K562 (cell line): ENCODE measurements around the gene GRHPR. TPM values are rescaled to one million over a fixed set of nuclear protein-coding genes. Genes with fewer than 3 reads are reported as not detected.

Experiments used
- AFF4 ChIP-seq: sonication (generic); formaldehyde crosslinking; IDR thresholded peaks from 2 replicates; pipeline ENCODE4 v1.8.0; 2023; ENCODE audit warnings: mild to moderate bottlenecking, missing genetic modification reagents
- ATF7 ChIP-seq: fragments of 450-650 bp; IDR thresholded peaks from 2 replicates; pipeline ENCODE4 v1.7.1; 2014; ENCODE audit warnings: mild to moderate bottlenecking, moderate library complexity
- BRCA1 ChIP-seq, 2 experiments: fragments of 450-650 bp in 1 of 2; sonication (generic) in 1 of 2; formaldehyde crosslinking in 1 of 2; IDR thresholded peaks; 2 replicates each; pipeline versions ENCODE4 v1.5.0 to v1.6.1; 2017 to 2020; ENCODE audit warnings: mild to moderate bottlenecking in 1 of 2, missing genetic modification reagents in 1 of 2
- CAMTA2 ChIP-seq: fragments of 250-450 bp; sonication (Bioruptor Pico); conservative IDR thresholded peaks from 2 replicates; pipeline ENCODE4 v1.5.1; 2022
- CHCHD3 ChIP-seq: fragments of 250-450 bp; sonication (Bioruptor Pico); IDR thresholded peaks from 2 replicates; pipeline ENCODE4 v2.1.2; 2022; ENCODE audit warnings: mild to moderate bottlenecking
- ETV5 ChIP-seq: sonication (generic); formaldehyde crosslinking; IDR thresholded peaks from 2 replicates; pipeline ENCODE4 v1.4.0; 2020; ENCODE audit warnings: low read depth, mild to moderate bottlenecking, missing genetic modification reagents
- HDAC2 ChIP-seq: fragments of 450-650 bp; IDR thresholded peaks from 2 replicates; pipeline ENCODE4 v1.6.1; 2016; ENCODE audit warnings: mild to moderate bottlenecking
- MLLT1 ChIP-seq, 2 experiments: fragments of 450-650 bp; IDR thresholded peaks; 2 replicates each; pipeline ENCODE4 v1.6.1; 2016
- MLX ChIP-seq, 2 experiments: fragments of 450-650 bp in 1 of 2; sonication (generic) in 1 of 2; formaldehyde crosslinking; conservative IDR thresholded peaks; 2 replicates each; pipeline versions ENCODE4 v1.4.0 to v1.8.1; 2020 to 2022; ENCODE audit warnings: mild to moderate bottlenecking in 1 of 2, missing genetic modification reagents in 1 of 2
- PHF20 ChIP-seq: fragments of 450-650 bp; IDR thresholded peaks from 2 replicates; pipeline ENCODE4 v1.6.1; 2018; ENCODE audit not compliant: partially characterized antibody
- POLR2B ChIP-seq: fragments of 450-650 bp; IDR thresholded peaks from 2 replicates; pipeline ENCODE4 v1.6.1; 2018; ENCODE audit warnings: low read depth; ENCODE audit not compliant: partially characterized antibody
- STAT6 ChIP-seq: sonication (generic); formaldehyde crosslinking; IDR thresholded peaks from 2 replicates; pipeline ENCODE4 v1.8.1; 2023; ENCODE audit warnings: mild to moderate bottlenecking, missing genetic modification reagents
- YY1 ChIP-seq, 3 experiments: IDR thresholded peaks; 2 replicates each; pipeline ENCODE4 v1.6.1; 2011; ENCODE audit warnings: low read length in 2 of 3, mild to moderate bottlenecking in 2 of 3, moderate library complexity in 2 of 3, borderline replicate concordance in 1 of 3, control low read depth in 1 of 3, low read depth in 1 of 3; ENCODE audit not compliant: insufficient read depth in 3 of 3, insufficient replicate concordance in 2 of 3, control insufficient read depth in 1 of 3, insufficient read length in 1 of 3; ENCODE audit errors: extremely low read depth in 1 of 3
- ZNF12 ChIP-seq: sonication (generic); formaldehyde crosslinking; IDR thresholded peaks from 2 replicates; pipeline ENCODE4 v1.4.0; 2020; ENCODE audit warnings: mild to moderate bottlenecking, missing genetic modification reagents
- ZNF324 ChIP-seq: fragments of 250-450 bp; sonication (Bioruptor Pico); IDR thresholded peaks from 2 replicates; pipeline ENCODE4 v1.4.0; 2020; ENCODE audit warnings: mild to moderate bottlenecking
- ZNF586 ChIP-seq: fragments of 450-650 bp; formaldehyde crosslinking; conservative IDR thresholded peaks from 2 replicates; pipeline ENCODE4 v1.4.0; 2020; ENCODE audit warnings: mild to moderate bottlenecking, moderate library complexity
- polyA plus RNA-seq, 8 experiments: library from polyadenylated mRNA; depleted of rRNA in 4 of 8; stranded (reverse) in 5 of 8; unstranded in 3 of 8; fragments of >200 nt; fragmentation: Nextera tagmentation in 2 of 8; fragmentation: Illumina TruSeq in 1 of 8; extraction: Ambion mirVana in 2 of 8; extraction: Trizol in 1 of 8; gene quantifications; 2 replicates each; pipeline versions ENCODE4 v1.2.1 to v1.2.3, GENCODE V29; 2011 to 2014; ENCODE audit warnings: inconsistent platforms in 1 of 8, missing spikeins in 1 of 8
- total RNA-seq, 7 experiments: library from RNA; depleted of rRNA in 6 of 7; stranded (reverse); fragments of >200 nt in 6 of 7; fragmentation: Illumina TruSeq in 2 of 7; extraction: Trizol in 2 of 7; gene quantifications; 2 replicates each; pipeline versions ENCODE4 v1.2.1 to v1.2.3, GENCODE V29; 2011 to 2021; ENCODE audit warnings: low replicate concordance in 1 of 7

The GRHPR gene
- total and polyA plus RNA-seq, 9 of the 15 experiments (the other 6 are each of a cell fraction or from before 2014, with no cell fraction given) = 38.9 to 144 (median 120) TPM

- peak; percentile 85 for TF ChIP-seq AFF4
- peak in 2 of 3 experiments; percentile 39 to 81 for TF ChIP-seq YY1 (IDR thresholded peaks at IDR 0.05; ENCODE audit: borderline replicate concordance in 1 of 3, control insufficient read depth in 1 of 3, extremely low read depth in 1 of 3, insufficient read depth in 3 of 3, insufficient read length in 1 of 3, insufficient replicate concordance in 2 of 3, low read depth in 1 of 3, low read length in 2 of 3)
- TF ChIP-seq HDAC2 = 0 out of 2 replicates have a peak, but pooled peaks have one; percentile 15
- TF ChIP-seq MLLT1 (IDR thresholded peaks at IDR 0.05) = peak in 1 of 2 experiments; percentile 23; a peak in 1 of 4 replicates
- no peak for TF ChIP-seq CHCHD3 (CRISPR knock-in tag)
- TF ChIP-seq CAMTA2 (CRISPR knock-in tag) = no peak
- TF ChIP-seq ATF7 = peak; percentile 11; the same call in 1 of the 2 replicates
- TF ChIP-seq ZNF586 (CRISPR knock-in tag) = no peak
- TF ChIP-seq ZNF324 (CRISPR knock-in tag) = no peak
- TF ChIP-seq BRCA1 (IDR thresholded peaks at IDR 0.05) = no peak
- no peak for TF ChIP-seq BRCA1 (CRISPR knock-in tag; IDR thresholded peaks at IDR 0.05)
- 0 out of 2 replicates have a peak, but pooled peaks have one; percentile 44 for TF ChIP-seq ZNF12 (CRISPR knock-in tag)
- TF ChIP-seq MLX (CRISPR knock-in tag; conservative IDR thresholded peaks at IDR 0.05) = 0 out of 4 replicates have a peak, but pooled peaks of 1 of the 2 experiments have one; percentile 45
- TF ChIP-seq POLR2B = peak; percentile 53
- TF ChIP-seq ETV5 = peak; percentile 67; the same call in 1 of the 2 replicates
- 0 out of 2 replicates have a peak, but pooled peaks have one; percentile 69 for TF ChIP-seq STAT6 (CRISPR knock-in tag)
- TF ChIP-seq PHF20 = peak; percentile 10
Observed at GRCh38 chr9:37464426-37465248, 42.1 kb downstream of the GRHPR start (continued).
